HEK293 (cell line): ENCODE data around the gene KRTAP10-6.
"Not testable (repeated sequence)": the region's sequence is repeated elsewhere in the genome, so short reads cannot be mapped to it uniquely, and the experiment has no call there.

Experiments used
- CTCF ChIA-PET: fragments of 350-600 bp; formaldehyde crosslinking; extraction: SDS; loops from one replicate; lab custom pipeline; 2021; ENCODE audit warnings: antibody characterized with exemption; lab: Yijun Ruan, JAX
- POLR2A ChIA-PET: fragments of 300-600 bp; formaldehyde crosslinking; extraction: SDS; loops from one replicate; lab custom pipeline; 2020; ENCODE audit warnings: antibody characterized with exemption, inconsistent platforms; lab: Yijun Ruan, JAX
- H3K27ac ChIP-seq: fragments of 200-500 bp; sonication (Bioruptor generic); 2 replicates; pipeline ENCODE4 v1.5.1; 2014; ENCODE audit warnings: low read depth, low read length, control low read depth, inconsistent platforms; ENCODE audit errors: extremely low read depth
- H3K36me3 ChIP-seq, 2 experiments: fragments of 200-500 bp in 1 of 2; sonication (Bioruptor generic) in 1 of 2; 1 replicate in 1 of 2; 2 replicates in 1 of 2; pipeline ENCODE4 v1.5.1; 2014 to 2017; ENCODE audit warnings: inconsistent platforms in 2 of 2, low read length in 2 of 2; ENCODE audit not compliant: control insufficient read depth in 2 of 2, insufficient read depth in 1 of 2
- H3K4me1 ChIP-seq: fragments of 200-500 bp; sonication (Bioruptor generic); 2 replicates; pipeline ENCODE4 v1.5.1; 2014; ENCODE audit warnings: mild to moderate bottlenecking, low read length, inconsistent platforms; ENCODE audit not compliant: control insufficient read depth, insufficient read depth
- H3K4me3 ChIP-seq: 2 replicates; pipeline ENCODE4 v1.5.1; 2011; ENCODE audit warnings: low read depth, mild to moderate bottlenecking, control low read depth, low read length, moderate library complexity
- H3K9me3 ChIP-seq: fragments of 200-500 bp; sonication (Bioruptor generic); 2 replicates; pipeline ENCODE4 v1.5.1; 2014; ENCODE audit warnings: low read depth, low read length, inconsistent platforms; ENCODE audit not compliant: control insufficient read depth, insufficient read depth
- BCL11A ChIP-seq: fragments of 450-650 bp; formaldehyde crosslinking; IDR thresholded peaks from 2 replicates; pipeline ENCODE4 v1.5.1; 2016; ENCODE audit warnings: low read depth, missing biosample characterization, missing genetic modification characterization
- HOXC10 ChIP-seq: sonication (generic); formaldehyde crosslinking; IDR thresholded peaks from 2 replicates; pipeline ENCODE4 v1.8.1; 2023; ENCODE audit warnings: mild to moderate bottlenecking, missing genetic modification reagents
- KLF1 ChIP-seq: fragments of 450-650 bp; formaldehyde crosslinking; IDR thresholded peaks from 2 replicates; pipeline ENCODE4 v1.5.1; 2016; ENCODE audit warnings: missing biosample characterization, missing genetic modification characterization
- KLF17 ChIP-seq: fragments of 450-650 bp; formaldehyde crosslinking; IDR thresholded peaks from 2 replicates; pipeline ENCODE4 v1.5.1; 2016; ENCODE audit warnings: missing biosample characterization, missing genetic modification characterization
- KLF7 ChIP-seq: fragments of 450-650 bp; formaldehyde crosslinking; IDR thresholded peaks from 2 replicates; pipeline ENCODE4 v1.5.1; 2016; ENCODE audit warnings: missing biosample characterization, missing genetic modification characterization, borderline replicate concordance
- SCRT2 ChIP-seq: fragments of 450-650 bp; formaldehyde crosslinking; IDR thresholded peaks from 2 replicates; pipeline ENCODE4 v1.5.1; 2016; ENCODE audit warnings: missing biosample characterization, missing genetic modification characterization
- SETDB1 ChIP-seq: IDR thresholded peaks from one replicate; pipeline ENCODE4 v1.6.1; 2017; ENCODE audit warnings: mild to moderate bottlenecking, low read length, moderate library complexity, mixed read lengths; ENCODE audit not compliant: insufficient read length
- WT1 ChIP-seq: fragments of 450-650 bp; formaldehyde crosslinking; IDR thresholded peaks from 2 replicates; pipeline ENCODE4 v1.5.1; 2016; ENCODE audit warnings: missing biosample characterization, missing genetic modification characterization
- ZBTB11 ChIP-seq: fragments of 450-650 bp; formaldehyde crosslinking; conservative IDR thresholded peaks from 2 replicates; pipeline ENCODE4 v1.5.1; 2016; ENCODE audit warnings: low read depth, missing biosample characterization, missing genetic modification characterization
- ZIC2 ChIP-seq: fragments of 450-650 bp; formaldehyde crosslinking; IDR thresholded peaks from 2 replicates; pipeline ENCODE4 v1.5.1; 2016; ENCODE audit warnings: missing biosample characterization, missing genetic modification characterization
- ZNF146 ChIP-seq: fragments of 450-650 bp; formaldehyde crosslinking; IDR thresholded peaks from 2 replicates; pipeline ENCODE4 v1.5.1; 2016; ENCODE audit warnings: missing biosample characterization, missing genetic modification characterization
- ZNF354C ChIP-seq: fragments of 450-650 bp; formaldehyde crosslinking; IDR thresholded peaks from 2 replicates; pipeline ENCODE4 v1.5.1; 2016; ENCODE audit warnings: missing biosample characterization, missing genetic modification characterization, low read depth, borderline replicate concordance
- ZNF580 ChIP-seq: fragments of 450-650 bp; formaldehyde crosslinking; IDR thresholded peaks from 2 replicates; pipeline ENCODE4 v1.5.1; 2016; ENCODE audit warnings: missing biosample characterization, missing genetic modification characterization
- ZNF658 ChIP-seq: fragments of 450-650 bp; formaldehyde crosslinking; IDR thresholded peaks from 2 replicates; pipeline ENCODE4; 2016; ENCODE audit warnings: missing biosample characterization, missing genetic modification characterization
- TF ChIP-seq, protein P1 (sequence below): fragments of 450-650 bp; formaldehyde crosslinking; IDR thresholded peaks from 2 replicates; pipeline ENCODE4 v1.5.1; 2016; ENCODE audit warnings: missing biosample characterization, missing genetic modification characterization

The KRTAP10-6 gene

DNA sequence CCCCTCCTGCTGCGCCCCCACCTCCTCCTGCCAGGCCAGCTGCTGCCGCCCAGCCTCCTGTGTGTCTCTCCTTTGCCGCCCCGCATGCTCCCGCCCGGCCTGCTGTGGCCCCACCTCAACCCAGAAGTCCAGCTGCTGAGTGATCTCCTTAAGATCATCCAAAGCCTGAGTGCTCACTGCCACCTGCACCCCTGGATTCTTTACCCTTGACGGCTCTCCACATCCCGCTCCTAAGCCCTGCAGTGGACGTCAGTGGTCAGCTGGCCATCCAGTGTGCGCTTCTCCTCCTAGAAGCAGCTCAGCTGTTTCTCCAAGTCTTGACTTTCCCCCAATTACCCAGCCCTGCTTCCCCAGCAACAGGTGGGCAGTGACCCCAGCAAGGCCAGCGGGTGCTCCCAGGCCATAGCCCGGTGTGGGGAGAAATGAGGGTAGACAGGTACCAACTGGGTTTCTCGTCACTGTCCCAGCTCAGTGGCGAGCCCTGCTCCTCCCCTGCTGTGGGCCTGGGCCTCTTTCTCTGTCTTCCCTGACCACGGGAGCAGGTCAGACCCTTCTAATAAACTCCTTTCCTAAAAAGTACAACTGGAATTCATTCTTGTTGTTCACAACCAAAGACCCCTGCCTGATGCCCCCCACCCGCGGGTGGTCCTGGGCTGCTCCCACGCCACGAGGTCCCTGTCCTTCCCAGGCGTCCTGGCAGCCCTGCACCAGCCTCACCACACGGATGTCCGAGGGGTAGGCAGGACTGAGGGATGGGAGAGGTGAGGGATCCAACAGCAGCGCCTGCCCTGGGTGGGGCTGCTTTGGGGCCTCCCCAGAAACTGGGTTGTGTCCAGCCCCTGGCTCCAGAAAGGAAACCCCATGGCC, 9.5 kb upstream of the KRTAP10-6 start:
- TF ChIP-seq KLF1 (peak; percentile 44; the same call in 1 of the 2 replicates), ZBTB11 (no peak), WT1 (tag by site-specific recombination) (no peak), SCRT2 (tag by site-specific recombination) (peak; percentile 89), KLF17 (no peak), ZNF354C (tag by site-specific recombination) (no peak), ZIC2 (tag by site-specific recombination) (0 out of 2 replicates have a peak, but pooled peaks have one; percentile 16), BCL11A (tag by site-specific recombination) (no peak), HOXC10 (CRISPR knock-in tag) (no peak), ZNF580 (tag by site-specific recombination) (no peak), SETDB1 (no peak), ZNF658 (tag by site-specific recombination) (no peak), ZNF146 (tag by site-specific recombination) (no peak), KLF7 (tag by site-specific recombination) (no peak)
- TF ChIP-seq, protein P1, sequence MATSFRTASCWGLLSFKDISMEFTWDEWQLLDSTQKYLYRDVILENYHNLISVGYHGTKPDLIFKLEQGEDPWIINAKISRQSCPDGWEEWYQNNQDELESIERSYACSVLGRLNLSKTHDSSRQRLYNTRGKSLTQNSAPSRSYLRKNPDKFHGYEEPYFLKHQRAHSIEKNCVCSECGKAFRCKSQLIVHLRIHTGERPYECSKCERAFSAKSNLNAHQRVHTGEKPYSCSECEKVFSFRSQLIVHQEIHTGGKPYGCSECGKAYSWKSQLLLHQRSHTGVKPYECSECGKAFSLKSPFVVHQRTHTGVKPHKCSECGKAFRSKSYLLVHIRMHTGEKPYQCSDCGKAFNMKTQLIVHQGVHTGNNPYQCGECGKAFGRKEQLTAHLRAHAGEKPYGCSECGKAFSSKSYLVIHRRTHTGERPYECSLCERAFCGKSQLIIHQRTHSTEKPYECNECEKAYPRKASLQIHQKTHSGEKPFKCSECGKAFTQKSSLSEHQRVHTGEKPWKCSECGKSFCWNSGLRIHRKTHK (tag by site-specific recombination): no peak
- Histone ChIP-seq H3K9me3 (no peaks in the 10 kb centered on the region), H3K27ac (no peak overlapping the region), H3K4me3 (no peak overlapping the region), H3K36me3 (no peaks in the 10 kb centered on the region), H3K4me1 (no peaks in the 10 kb centered on the region)
- ChIA-PET POLR2A (no interaction called here), CTCF (no interaction called here)

DNA sequence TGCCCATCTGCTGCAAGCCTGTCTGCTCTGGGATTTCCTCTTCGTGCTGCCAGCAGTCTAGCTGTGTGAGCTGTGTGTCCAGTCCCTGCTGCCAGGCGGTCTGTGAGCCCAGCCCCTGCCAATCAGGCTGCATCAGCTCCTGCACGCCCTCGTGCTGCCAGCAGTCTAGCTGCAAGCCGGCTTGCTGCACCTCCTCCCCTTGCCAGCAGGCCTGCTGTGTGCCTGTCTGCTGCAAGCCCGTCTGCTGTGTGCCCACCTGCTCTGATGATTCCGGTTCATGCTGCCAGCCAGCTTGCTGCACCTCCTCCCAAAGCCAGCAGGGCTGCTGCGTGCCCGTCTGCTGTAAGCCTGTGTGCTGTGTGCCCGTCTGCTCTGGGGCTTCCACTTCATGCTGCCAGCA, 8.8 kb upstream of the KRTAP10-6 start:
- H3K4me3 ChIP-seq, POLR2A ChIA-PET, H3K27ac ChIP-seq, CTCF ChIA-PET, H3K36me3 ChIP-seq, H3K4me1 ChIP-seq, H3K9me3 ChIP-seq: not testable (repeated sequence)

DNA sequence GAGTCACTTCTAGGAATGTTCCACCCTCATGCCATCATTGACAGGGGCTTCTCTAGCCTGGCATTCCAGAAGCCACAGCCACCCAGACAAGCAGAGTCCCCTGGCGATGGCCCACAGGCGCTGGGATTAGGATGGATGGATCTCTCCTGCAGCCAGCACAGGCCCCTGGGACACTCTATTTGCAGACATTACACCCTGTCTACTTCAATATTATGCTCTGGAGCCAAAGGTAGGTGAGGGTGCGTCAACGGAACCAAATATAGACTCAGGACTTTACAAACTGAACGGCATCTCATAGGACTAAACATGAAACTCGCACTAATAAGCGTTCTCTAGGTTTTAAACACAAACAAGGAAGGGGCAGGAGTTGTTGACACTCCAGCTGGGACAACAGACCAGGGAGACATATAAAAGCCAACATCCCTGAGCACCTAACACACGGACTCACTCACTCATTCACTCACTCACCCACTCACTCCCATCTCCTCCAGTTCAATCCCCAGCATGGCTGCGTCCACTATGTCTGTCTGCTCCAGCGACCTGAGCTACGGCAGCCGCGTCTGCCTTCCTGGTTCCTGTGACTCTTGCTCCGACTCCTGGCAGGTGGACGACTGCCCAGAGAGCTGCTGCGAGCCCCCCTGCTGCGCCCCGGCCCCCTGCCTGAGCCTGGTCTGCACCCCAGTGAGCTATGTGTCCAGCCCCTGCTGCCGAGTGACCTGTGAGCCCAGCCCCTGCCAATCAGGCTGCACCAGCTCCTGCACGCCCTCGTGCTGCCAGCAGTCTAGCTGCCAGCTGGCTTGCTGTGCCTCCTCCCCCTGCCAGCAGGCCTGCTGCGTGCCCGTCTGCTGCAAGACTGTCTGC, 8.0 kb upstream of the KRTAP10-6 start, which contains the start of gene KRTAP10-7:
KRTAP10-7 (plus strand) TSS at position 480 of the 861 bp plus-strand sequence; CDS start at position 505, 25 bp downstream.
- H3K4me1 ChIP-seq, POLR2A ChIA-PET, H3K4me3 ChIP-seq, H3K36me3 ChIP-seq, H3K9me3 ChIP-seq, H3K27ac ChIP-seq: not testable (repeated sequence)
- CTCF ChIA-PET: interaction anchor here (0.5 to 0.6 kb wide), 2 partner anchors 525 to 1143 kb away, joined by 3 read pairs; no protein-coding TSS in a partner anchor
